ENCODE measurements around the gene SYT15B.
"Not testable (repeated sequence)": the region's sequence is repeated elsewhere in the genome, so short reads cannot be mapped to it uniquely, and the experiment has no call there.

- not testable (repeated sequence) for TF ChIP-seq POLR2A, EP300 (IDR thresholded peaks at IDR 0.05)
These were observed 40.0 kb downstream of the SYT15B start for GRCh38 chr10:47723362-47723761.
